ENCODE data around the gene CDON. TPM values are rescaled to one million over a fixed set of nuclear protein-coding genes. Genes with fewer than 3 reads are reported as not detected.

Gene CDON
- polyA plus RNA-seq, 1 of the 3 experiments (the other 2 are of a cell fraction): 3.7 TPM

- Histone ChIP-seq H3K36me3 (replicated peaks in 1 of 2; ENCODE audit: control insufficient read depth in 1 of 2, insufficient read depth in 2 of 2, low read length in 1 of 2) (no peaks in the 10 kb centered on the region), H4K20me1 (ENCODE audit: insufficient read depth) (no peaks in the 10 kb centered on the region), H3K9ac (no peak overlapping the region), H3K9me2 (no peaks in the 10 kb centered on the region), H3K79me2 (ENCODE audit: insufficient read depth) (no peaks in the 10 kb centered on the region), H3K27me3 (ENCODE audit: insufficient read depth) (peaks cover 22% of the 10 kb centered on the region; the same call in 1 of the 2 replicates), H3K9me3 (no peaks in the 10 kb centered on the region), H2AFZ (ENCODE audit: low read depth) (no peak overlapping the region), H3F3A (replicated peaks; ENCODE audit: insufficient read depth) (no peaks in the 10 kb centered on the region), H3K4me2 (no peak overlapping the region), H3K4me1 (ENCODE audit: control insufficient read depth in 1 of 2, insufficient read depth in 2 of 2, low read depth in 1 of 2, low read length in 1 of 2) (peaks cover 0 to 17% of the 10 kb centered on the region in 2 experiments; a peak in 1 of 4 replicates), H3K4me3 (ENCODE audit: low read depth in 2 of 2, low read length in 1 of 2) (no peak overlapping the region), H3K27ac (ENCODE audit: low read depth in 2 of 2, low read length in 1 of 2) (no peak overlapping the region)
- WGBS (ENCODE audit: low lambda C conversion rate): 76% methylated on average over 12 of the region's 12 CpGs
- DNase-seq: no peak
- POLR2A ChIA-PET: interaction anchor here (1.0 kb wide), 1 partner anchor 264 kb away, joined by 3 read pairs; no protein-coding TSS in a partner anchor
- TF ChIP-seq MXI1 (IDR thresholded peaks at IDR 0.05; ENCODE audit: low read depth, low read length) (no peak), TCF12 (IDR thresholded peaks at IDR 0.05) (no peak), GABPA (IDR thresholded peaks at IDR 0.05; ENCODE audit: low read depth) (no peak), RXRA (IDR thresholded peaks at IDR 0.05; ENCODE audit: borderline replicate concordance, low read depth) (no peak), YY1 (IDR thresholded peaks at IDR 0.05; ENCODE audit: low read depth) (no peak), FOSL2 (IDR thresholded peaks at IDR 0.05; ENCODE audit: borderline replicate concordance, low read depth) (no peak), EP300 (IDR thresholded peaks at IDR 0.05; ENCODE audit: borderline replicate concordance in 1 of 2, low read depth in 1 of 2, low read length in 1 of 2) (no peak), TEAD4 (IDR thresholded peaks at IDR 0.05; ENCODE audit: borderline replicate concordance, insufficient read depth) (no peak), SIN3A (IDR thresholded peaks at IDR 0.05; ENCODE audit: borderline replicate concordance, low read depth, low read length) (no peak), ELF1 (IDR thresholded peaks at IDR 0.05) (no peak), RFX5 (IDR thresholded peaks at IDR 0.05; ENCODE audit: low read length) (no peak), USF2 (IDR thresholded peaks at IDR 0.05; ENCODE audit: borderline replicate concordance, low read depth, low read length) (no peak), REST (IDR thresholded peaks at IDR 0.05; ENCODE audit: low read depth, low read length) (no peak), TAF1 (IDR thresholded peaks at IDR 0.05; ENCODE audit: borderline replicate concordance, low read depth, low read length) (no peak), CTCF (IDR thresholded peaks at IDR 0.05) (no peak), NFIC (IDR thresholded peaks at IDR 0.05; ENCODE audit: borderline replicate concordance) (no peak), ZBTB33 (IDR thresholded peaks at IDR 0.05; ENCODE audit: borderline replicate concordance, low read depth) (no peak), POLR2AphosphoS5 (IDR thresholded peaks at IDR 0.05; ENCODE audit: low read depth, low read length) (no peak), NRF1 (IDR thresholded peaks at IDR 0.05; ENCODE audit: low read depth, low read length) (no peak), SMC3 (IDR thresholded peaks at IDR 0.05; ENCODE audit: low read depth, low read length) (no peak)
- CTCF ChIA-PET: interaction anchor here (1.9 to 4.3 kb wide), 2 partner anchors 9 to 265 kb away, joined by 7 to 63 read pairs; no protein-coding TSS in a partner anchor
These were observed 136.0 kb downstream of the CDON start for GRCh38 chr11:125926682-125927081.
